ENCODE measurements around the gene LCN10. TPM values are rescaled to one million over a fixed set of nuclear protein-coding genes. Genes with fewer than 3 reads are reported as not detected.

Gene LCN10
- total and polyA plus RNA-seq, 2 of the 13 experiments (the other 11 are each of a cell fraction or from before 2014, with no cell fraction given), result 0.53 to 0.61 TPM

- no peak for TF ChIP-seq ZNF770 (CRISPR knock-in tag; IDR thresholded peaks at IDR 0.05)
- TF ChIP-seq HOMEZ (CRISPR knock-in tag; IDR thresholded peaks at IDR 0.05; ENCODE audit: low read depth), result no peak
- TF ChIP-seq BCLAF1 (IDR thresholded peaks at IDR 0.05), result no peak
- TF ChIP-seq ZNF20 (CRISPR knock-in tag; IDR thresholded peaks at IDR 0.05), result no peak
- TF ChIP-seq ZNF737 (CRISPR knock-in tag; IDR thresholded peaks at IDR 0.05; ENCODE audit: borderline replicate concordance), result no peak
- TF ChIP-seq ZC3H13 (CRISPR knock-in tag; IDR thresholded peaks at IDR 0.05), result peak; percentile 45; the same call in 1 of the 2 replicates
- TF ChIP-seq ZC3H4 (CRISPR knock-in tag; IDR thresholded peaks at IDR 0.05; ENCODE audit: borderline replicate concordance), result no peak
- TF ChIP-seq ARID5B (CRISPR knock-in tag; IDR thresholded peaks at IDR 0.05), result peak; percentile 67
- TF ChIP-seq ZNF550 (CRISPR knock-in tag; IDR thresholded peaks at IDR 0.05; ENCODE audit: borderline replicate concordance), result no peak
- TF ChIP-seq ZNF354B (CRISPR knock-in tag; IDR thresholded peaks at IDR 0.05), result no peak
- 0 out of 2 replicates have a peak, but pooled peaks have one; percentile 44 for TF ChIP-seq PPARG (CRISPR knock-in tag; conservative IDR thresholded peaks at IDR 0.05)
- peak; percentile 53; the same call in 1 of the 2 replicates for TF ChIP-seq CREM (IDR thresholded peaks at IDR 0.05)
- TF ChIP-seq CREM (CRISPR knock-in tag; IDR thresholded peaks at IDR 0.05), result no peak
- no peak for TF ChIP-seq ATM (IDR thresholded peaks at IDR 0.05; ENCODE audit: borderline replicate concordance)
- 0 out of 2 replicates have a peak, but pooled peaks have one; percentile 15 for TF ChIP-seq SOX5 (CRISPR knock-in tag; IDR thresholded peaks at IDR 0.05; ENCODE audit: borderline replicate concordance)
- no peak for TF ChIP-seq EED (CRISPR knock-in tag; IDR thresholded peaks at IDR 0.05)
- no peak for TF ChIP-seq ELF1 (CRISPR knock-in tag; IDR thresholded peaks at IDR 0.05)
- TF ChIP-seq SIX4 (CRISPR knock-in tag; IDR thresholded peaks at IDR 0.05), result no peak
- no peak for TF ChIP-seq ZNF597 (CRISPR knock-in tag; IDR thresholded peaks at IDR 0.05)
Measured at GRCh38 chr9:136697146-136697820, 45.5 kb downstream of the LCN10 start (continued).
